Epithelial cell of proximal tubule (primary cell): ENCODE data around the gene CYP2U1. TPM values are rescaled to one million over a fixed set of nuclear protein-coding genes. Genes with fewer than 3 reads are reported as not detected.

Source experiments
- DNase-seq: peaks from one replicate; pipeline ENCODE4 v3.0.0-alpha.2; 2011; ENCODE audit warnings: low read depth
- H3K4me3 ChIP-seq: 2 replicates; pipeline ENCODE4 v1.5.1; 2011; ENCODE audit warnings: low read depth, mild to moderate bottlenecking, low read length
- total RNA-seq: library from RNA; depleted of rRNA; stranded (reverse); fragments of >200 nt; gene quantifications from 2 replicates; pipeline ENCODE4 v1.2.3, GENCODE V29; 2015
- TF ChIP-seq, protein P1 (sequence below): conservative IDR thresholded peaks from 2 replicates; pipeline ENCODE4 v1.5.1; 2012; ENCODE audit warnings: low read depth, mild to moderate bottlenecking, low read length

The CYP2U1 gene
- total RNA-seq, 1 donor from 2014 or later = 5.0 TPM

DNA sequence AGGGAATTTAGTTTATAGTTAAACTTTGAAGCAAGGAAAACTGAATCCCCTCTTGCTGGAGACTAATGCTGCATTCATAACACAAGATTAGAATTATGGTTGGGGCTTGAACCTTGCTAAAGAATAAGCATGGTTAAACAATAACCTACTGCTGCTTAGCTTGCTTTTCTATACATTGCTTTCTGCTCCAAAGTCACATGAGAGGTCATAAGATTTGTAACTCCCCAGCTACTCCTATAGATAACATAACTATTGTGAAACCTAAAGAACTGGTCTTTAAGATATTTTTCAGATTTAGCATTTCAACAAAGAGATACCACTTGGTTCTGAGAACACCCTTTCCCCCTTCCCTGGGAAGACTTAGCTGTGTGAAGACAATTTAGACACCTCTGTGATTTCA, 41.3 kb downstream of the CYP2U1 start:
- no peak for DNase-seq
- no peak overlapping the region for H3K4me3 ChIP-seq
- TF ChIP-seq, protein P1, sequence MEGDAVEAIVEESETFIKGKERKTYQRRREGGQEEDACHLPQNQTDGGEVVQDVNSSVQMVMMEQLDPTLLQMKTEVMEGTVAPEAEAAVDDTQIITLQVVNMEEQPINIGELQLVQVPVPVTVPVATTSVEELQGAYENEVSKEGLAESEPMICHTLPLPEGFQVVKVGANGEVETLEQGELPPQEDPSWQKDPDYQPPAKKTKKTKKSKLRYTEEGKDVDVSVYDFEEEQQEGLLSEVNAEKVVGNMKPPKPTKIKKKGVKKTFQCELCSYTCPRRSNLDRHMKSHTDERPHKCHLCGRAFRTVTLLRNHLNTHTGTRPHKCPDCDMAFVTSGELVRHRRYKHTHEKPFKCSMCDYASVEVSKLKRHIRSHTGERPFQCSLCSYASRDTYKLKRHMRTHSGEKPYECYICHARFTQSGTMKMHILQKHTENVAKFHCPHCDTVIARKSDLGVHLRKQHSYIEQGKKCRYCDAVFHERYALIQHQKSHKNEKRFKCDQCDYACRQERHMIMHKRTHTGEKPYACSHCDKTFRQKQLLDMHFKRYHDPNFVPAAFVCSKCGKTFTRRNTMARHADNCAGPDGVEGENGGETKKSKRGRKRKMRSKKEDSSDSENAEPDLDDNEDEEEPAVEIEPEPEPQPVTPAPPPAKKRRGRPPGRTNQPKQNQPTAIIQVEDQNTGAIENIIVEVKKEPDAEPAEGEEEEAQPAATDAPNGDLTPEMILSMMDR = no peak

DNA sequence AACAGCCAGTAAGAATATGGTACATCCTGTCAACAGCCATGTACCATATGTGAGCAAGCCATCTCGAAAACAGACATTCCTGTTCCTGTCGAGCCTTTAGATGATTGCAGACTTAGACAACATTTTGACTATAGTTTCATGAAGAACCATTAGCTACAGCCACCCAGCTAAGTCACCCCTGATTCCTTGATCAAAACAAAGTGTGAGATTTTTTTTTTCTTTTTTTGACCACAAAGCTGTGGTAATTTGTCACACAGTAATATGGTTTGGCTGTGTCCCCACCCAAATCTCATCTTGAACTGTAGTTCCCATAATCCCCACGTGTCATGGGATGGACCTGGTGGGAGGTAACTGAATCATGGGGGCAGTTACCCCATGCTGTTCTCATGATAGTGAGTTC, 43.2 kb downstream of the CYP2U1 start:
- no peak for DNase-seq
- no peak overlapping the region for H3K4me3 ChIP-seq
- TF ChIP-seq, protein P1 = no peak

DNA sequence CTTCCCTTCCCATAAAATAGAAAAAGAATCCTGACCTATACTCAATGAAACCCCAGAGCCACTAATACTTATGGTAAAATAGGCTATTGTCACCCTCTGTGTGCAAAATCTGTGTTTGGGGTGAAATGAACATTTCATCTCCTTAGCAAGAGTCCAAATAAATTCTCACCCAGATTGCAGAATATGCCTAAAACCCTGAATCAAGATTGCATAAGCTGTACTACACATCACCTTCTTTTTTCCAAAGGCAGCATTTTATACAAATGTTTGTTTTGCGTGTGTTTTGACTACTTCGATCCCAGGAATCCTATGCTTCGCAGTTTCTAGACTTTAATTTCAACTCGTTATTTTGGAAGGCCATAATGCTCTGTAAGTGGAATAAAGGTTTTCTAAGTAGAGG, 46.1 kb downstream of the CYP2U1 start:
- no peak for DNase-seq
- TF ChIP-seq, protein P1 = no peak
- H3K4me3 ChIP-seq = no peak overlapping the region

DNA sequence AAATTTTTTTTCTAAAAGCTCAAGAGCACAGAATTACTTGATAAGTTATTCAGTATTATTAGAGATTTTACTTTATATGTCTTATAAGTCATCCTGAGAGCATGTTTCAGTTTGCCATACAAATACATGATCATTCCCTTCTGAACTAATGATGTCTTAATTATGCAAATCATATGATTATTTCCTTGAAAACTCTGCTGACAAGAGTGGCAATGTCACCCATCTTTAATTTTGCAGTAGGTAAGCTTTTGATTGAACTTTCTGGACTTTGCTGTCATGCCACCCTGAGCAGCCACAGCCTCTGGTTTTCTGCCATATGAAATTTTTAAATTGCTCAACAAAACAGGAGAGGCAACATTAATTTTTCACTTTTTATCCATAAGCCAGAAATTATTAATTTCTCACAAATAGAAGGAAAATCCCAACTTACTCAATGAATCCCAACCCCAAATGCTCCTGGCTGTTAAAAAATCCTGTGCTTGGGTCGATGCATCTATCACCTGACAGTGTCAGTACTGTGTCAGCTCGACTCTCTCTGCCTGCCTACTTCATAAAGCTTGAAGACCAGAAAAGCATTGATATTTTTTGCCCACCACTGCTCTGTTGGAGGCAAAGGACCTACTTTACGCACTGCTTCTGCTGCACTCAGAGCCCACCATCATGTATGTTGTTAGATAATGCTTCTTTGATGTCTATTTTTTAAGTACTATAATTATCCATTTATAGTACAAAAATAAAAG, 46.8 kb downstream of the CYP2U1 start:
- no peak overlapping the region for H3K4me3 ChIP-seq
- TF ChIP-seq, protein P1 = no peak
- no peak for DNase-seq

DNA sequence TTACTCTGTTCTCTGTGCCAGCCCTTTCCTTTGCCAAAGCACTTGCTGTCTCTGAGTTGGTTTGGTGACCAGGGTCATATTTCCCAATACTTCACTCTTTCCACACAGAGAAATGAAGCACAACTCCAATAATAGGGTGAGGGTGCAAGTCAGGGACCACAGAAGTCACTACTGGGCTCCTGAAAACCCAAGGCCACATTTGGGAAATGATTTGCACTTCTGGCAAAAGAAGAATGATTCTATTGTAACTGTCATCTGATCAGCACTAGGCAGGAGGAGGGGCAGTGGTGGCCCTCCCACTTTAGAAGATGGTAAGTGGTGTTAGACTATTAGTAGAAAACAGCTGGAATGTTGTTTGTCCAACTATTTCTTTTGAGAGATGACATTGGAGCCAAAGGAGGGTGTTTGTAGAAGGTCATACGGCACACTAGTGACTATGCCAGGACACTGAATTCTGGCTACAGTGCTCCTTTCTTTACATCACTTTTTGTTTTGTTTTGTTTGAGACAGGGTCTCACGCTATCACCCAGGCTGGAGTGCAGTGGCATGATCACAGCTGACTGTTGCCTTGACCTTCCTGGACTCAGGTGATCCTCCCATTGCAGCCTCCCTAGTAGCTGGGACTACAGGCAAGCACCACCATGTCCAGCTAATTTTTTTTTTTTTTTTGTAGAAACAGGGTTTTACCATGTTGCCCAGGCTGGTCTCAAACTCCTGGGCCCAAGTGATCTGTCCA, 47.5 kb downstream of the CYP2U1 start:
- no peak overlapping the region for H3K4me3 ChIP-seq
- DNase-seq = no peak
- TF ChIP-seq, protein P1 = no peak

DNA sequence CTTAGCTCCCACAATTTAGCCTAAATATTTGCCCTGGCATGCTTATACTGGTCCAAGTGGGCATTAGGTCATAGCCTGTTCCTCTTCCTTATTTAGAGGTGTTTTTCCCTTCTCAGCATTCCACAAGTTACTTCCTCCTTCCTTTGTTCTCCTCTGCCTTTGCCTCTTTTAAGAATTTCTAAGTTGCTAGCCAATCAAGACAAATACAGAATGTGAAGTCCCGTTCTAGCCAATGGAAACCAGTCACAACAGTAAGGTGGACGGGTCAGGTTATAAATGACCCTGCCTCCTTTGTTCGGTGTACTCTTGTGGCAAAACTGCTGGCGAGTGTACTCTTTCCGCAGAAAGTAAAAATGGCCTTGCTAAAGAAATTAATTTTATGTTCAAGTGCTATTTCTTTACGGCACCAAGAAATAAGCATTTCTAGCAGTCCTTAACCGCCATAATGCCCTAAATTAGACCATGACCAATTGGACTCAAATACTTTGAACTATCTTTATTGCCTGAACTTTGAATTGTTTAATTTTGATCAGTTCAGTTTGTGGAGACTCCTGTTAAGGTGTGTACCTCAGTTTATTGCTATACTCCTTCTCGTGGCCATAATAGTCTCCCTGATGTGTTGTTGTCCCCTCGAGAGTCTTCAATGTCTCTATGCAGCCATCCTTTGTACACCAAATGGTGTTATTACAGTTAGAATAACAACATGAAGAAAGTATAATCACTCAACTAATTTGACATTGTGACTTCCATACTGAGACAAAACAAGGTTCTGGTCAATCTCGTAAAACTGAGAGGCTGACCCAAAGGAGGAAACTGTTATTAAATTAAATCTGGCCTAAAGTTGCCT, 56.8 kb downstream of the CYP2U1 start:
- TF ChIP-seq, protein P1 = no peak
- no peak overlapping the region for H3K4me3 ChIP-seq
- no peak for DNase-seq
